Pulmonary artery endothelial cell (primary cell): ENCODE results near the gene FAM90A1. TPM values are rescaled to one million over a fixed set of nuclear protein-coding genes. Genes with fewer than 3 reads are reported as not detected.
A peak's percentile ranks its signal among the peaks of the same experiment; 100 is the strongest.
"Not testable (repeated sequence)": the region's sequence is repeated elsewhere in the genome, so short reads cannot be mapped to it uniquely, and the experiment has no call there.

Experiments
- DNase-seq: peaks from one replicate; pipeline ENCODE4 v3.0.0-alpha.2; 2011; ENCODE audit warnings: low read depth, low spot score
- total RNA-seq: library from RNA; depleted of rRNA; stranded (reverse); fragments of >200 nt; gene quantifications from 2 replicates; pipeline ENCODE4 v1.2.3, GENCODE V29; 2014

The FAM90A1 gene
- total RNA-seq, 1 donor from 2014 or later = not detected

GRCh38 chr12:8233300-8233855 is 6.0 kb upstream of the FAM90A1 start:
- DNase-seq = not testable (repeated sequence)

- DNase-seq = not testable (repeated sequence)
Measured at GRCh38 chr12:8231666-8232608, 4.5 kb upstream of the FAM90A1 start.

GRCh38 chr12:8231049-8231448 is 3.6 kb upstream of the FAM90A1 start:
- DNase-seq = not testable (repeated sequence)

- not testable (repeated sequence) for DNase-seq
Measured at GRCh38 chr12:8229486-8229885, 2.1 kb upstream of the FAM90A1 start.

- DNase-seq = not testable (repeated sequence)
Measured at GRCh38 chr12:8228607-8229006, 1.2 kb upstream of the FAM90A1 start.

GRCh38 chr12:8227732-8228077 is 287 bp upstream of the FAM90A1 start:
- not testable (repeated sequence) for DNase-seq

GRCh38 chr12:8226355-8226754 is 1.1 kb downstream of the FAM90A1 start:
- DNase-seq = no peak

- DNase-seq = not testable (repeated sequence)
Measured at GRCh38 chr12:8224782-8225181, 2.6 kb downstream of the FAM90A1 start.

- not testable (repeated sequence) for DNase-seq
Measured at GRCh38 chr12:8223646-8224045, 3.8 kb downstream of the FAM90A1 start.

GRCh38 chr12:8222303-8222702 is 5.1 kb downstream of the FAM90A1 start:
- not testable (repeated sequence) for DNase-seq

- not testable (repeated sequence) for DNase-seq
Measured at GRCh38 chr12:8221844-8222243, 5.6 kb downstream of the FAM90A1 start.

GRCh38 chr12:8221375-8221774 is 6.0 kb downstream of the FAM90A1 start:
- peak; percentile 51 for DNase-seq

- DNase-seq = not testable (repeated sequence)
Measured at GRCh38 chr12:8218711-8219382, 8.6 kb downstream of the FAM90A1 start.

GRCh38 chr12:8197685-8198308 is 29.6 kb downstream of the FAM90A1 start:
- not testable (repeated sequence) for DNase-seq

GRCh38 chr12:8188088-8188487 is 39.3 kb downstream of the FAM90A1 start:
- DNase-seq = not testable (repeated sequence)

- DNase-seq = not testable (repeated sequence)
Measured at GRCh38 chr12:8184206-8184605, 43.2 kb downstream of the FAM90A1 start.

- DNase-seq = not testable (repeated sequence)
Measured at GRCh38 chr12:8183346-8183745, 44.1 kb downstream of the FAM90A1 start.

GRCh38 chr12:8182923-8183322 is 44.5 kb downstream of the FAM90A1 start:
- DNase-seq = not testable (repeated sequence)

GRCh38 chr12:8181271-8181670 is 46.1 kb downstream of the FAM90A1 start:
- not testable (repeated sequence) for DNase-seq

GRCh38 chr12:8179989-8180585 is 47.3 kb downstream of the FAM90A1 start:
- not testable (repeated sequence) for DNase-seq

GRCh38 chr12:8172911-8173310 is 54.5 kb downstream of the FAM90A1 start:
- not testable (repeated sequence) for DNase-seq
